Muscle of leg (tissue), 11 donors: ENCODE results near the gene APP. TPM values are rescaled to one million over a fixed set of nuclear protein-coding genes. Genes with fewer than 3 reads are reported as not detected.

Experiments used
- DNase-seq: peaks from one replicate; pipeline ENCODE4 v3.0.0; 2013
- H3K27ac ChIP-seq: one replicate; pipeline ENCODE4 v1.5.1; 2013; ENCODE audit warnings: mild to moderate bottlenecking, low read length, control low read depth
- H3K27me3 ChIP-seq: one replicate; pipeline ENCODE4 v1.6.1; 2013; ENCODE audit warnings: low read length; ENCODE audit not compliant: control insufficient read depth, insufficient read depth
- H3K36me3 ChIP-seq: one replicate; pipeline ENCODE4 v1.6.1; 2013; ENCODE audit warnings: low read length; ENCODE audit not compliant: control insufficient read depth, insufficient read depth
- H3K4me1 ChIP-seq: one replicate; pipeline ENCODE4 v1.6.1; 2013; ENCODE audit warnings: low read length; ENCODE audit not compliant: control insufficient read depth, insufficient read depth
- H3K4me3 ChIP-seq: one replicate; pipeline ENCODE4 v1.5.1; 2013; ENCODE audit warnings: low read length, control low read depth
- H3K9me3 ChIP-seq: replicated peaks from 2 replicates; pipeline ENCODE4 v1.6.1; 2013; ENCODE audit warnings: low read depth, low read length; ENCODE audit not compliant: control insufficient read depth
- WGBS: methylation state at CpG from one replicate; pipeline ENCODE4 v1.1.5; 2013; ENCODE audit warnings: missing lambda C conversion rate; ENCODE audit not compliant: insufficient coverage; 5-methylcytosine and 5-hydroxymethylcytosine counted together
- polyA plus RNA-seq, 8 donors: library from polyadenylated mRNA; unstranded; fragments of 120-200 nt; gene quantifications; one replicate each; pipeline versions ENCODE4 v1.2.1 to v1.2.3, GENCODE V29; 2013; ENCODE audit warnings: inconsistent platforms in 1 of 8, low replicate concordance in 1 of 8; ENCODE audit not compliant: insufficient read length in 8 of 8, insufficient read depth in 1 of 8
- total RNA-seq: library from RNA; stranded (reverse); fragments of 120-200 nt; gene quantifications from one replicate; pipeline ENCODE4 v1.2.4, GENCODE V29; 2013

The APP gene
- total and polyA plus RNA-seq, 9 donors, result 154 to 476 (median 322) TPM

DNA sequence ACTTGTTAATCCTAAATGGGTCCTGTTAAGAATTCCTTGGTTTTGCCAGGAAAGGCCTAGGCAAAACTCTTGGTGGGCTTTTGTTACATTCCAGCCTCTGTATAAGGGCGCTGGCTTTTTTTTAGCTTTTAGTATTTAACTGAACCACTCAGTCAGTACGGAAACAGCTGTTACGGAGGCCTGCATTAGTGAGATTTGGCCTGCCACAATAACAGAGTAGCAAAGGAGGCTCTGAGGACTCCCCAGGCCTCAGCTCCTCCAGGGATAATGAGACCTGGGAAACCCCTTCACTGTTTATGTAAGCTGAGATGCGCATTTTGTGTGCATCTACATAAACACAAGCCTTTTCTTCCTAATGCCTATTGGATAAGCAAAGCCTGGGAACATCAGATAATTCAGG, 210.2 kb downstream of the APP start:
- no peaks in the 10 kb centered on the region for H3K27me3 ChIP-seq
- H3K4me1 ChIP-seq, result peaks cover 7% of the 10 kb centered on the region
- H3K27ac ChIP-seq, result no peak overlapping the region
- peak; percentile 40 for DNase-seq
- H3K4me3 ChIP-seq, result no peak overlapping the region
- H3K36me3 ChIP-seq, result peaks cover 9% of the 10 kb centered on the region
- no CpG with 5 or more reads among the region's 4 CpGs for WGBS
- no peaks in the 10 kb centered on the region for H3K9me3 ChIP-seq

DNA sequence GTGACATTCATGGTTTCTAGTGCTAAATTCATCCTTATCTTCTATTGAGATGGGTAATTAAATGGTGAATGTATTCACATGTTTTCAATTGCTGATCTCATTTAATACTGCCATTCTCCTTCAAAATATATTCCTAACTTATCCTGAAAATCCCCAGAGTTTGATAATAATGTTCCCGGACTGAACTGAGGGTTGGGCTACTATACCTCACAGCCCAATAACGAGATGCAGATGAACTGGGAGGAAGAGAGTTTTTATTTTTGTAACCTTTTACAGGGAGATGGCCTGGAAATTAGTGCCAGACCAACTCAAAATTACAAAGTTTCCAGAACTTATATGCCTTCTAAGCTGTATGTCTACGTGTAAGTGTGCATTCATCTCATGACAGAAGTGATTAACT, 210.8 kb downstream of the APP start:
- peaks cover 11% of the 10 kb centered on the region for H3K36me3 ChIP-seq

DNA sequence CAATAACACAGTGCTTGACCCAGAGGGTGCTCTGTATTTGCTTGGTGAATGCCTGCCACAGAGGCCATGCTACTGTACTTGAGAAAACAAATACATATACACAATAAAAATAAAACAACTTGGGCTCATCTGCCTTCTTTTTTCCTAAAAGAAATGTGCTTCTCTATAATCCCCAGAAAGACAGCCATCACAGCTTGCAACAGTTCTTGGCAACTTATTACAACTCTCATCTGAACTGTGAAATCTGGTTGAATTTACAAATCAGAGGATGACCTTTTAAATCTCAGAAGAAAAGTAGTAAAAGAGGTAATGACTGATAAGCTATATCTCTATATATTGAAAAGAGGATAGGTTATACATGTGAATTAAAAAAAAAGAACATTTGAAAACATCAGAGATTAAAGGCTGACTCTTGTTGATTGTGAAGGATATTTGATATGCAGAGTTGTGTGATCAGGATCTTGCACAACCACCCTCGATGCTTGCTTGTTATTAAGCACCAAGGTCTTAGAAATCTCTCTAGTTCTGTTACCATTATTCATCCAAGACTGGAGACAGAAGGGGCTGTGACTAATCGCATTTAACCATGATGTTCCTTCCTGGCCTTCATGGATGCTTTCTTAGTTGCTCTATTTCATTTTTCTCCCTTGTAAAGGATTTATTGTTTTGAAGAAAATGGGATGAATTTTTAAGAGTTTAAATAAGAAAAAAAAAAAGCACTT, 213.4 kb downstream of the APP start:
- no peak for DNase-seq
- peaks cover 11% of the 10 kb centered on the region for H3K36me3 ChIP-seq
- no peaks in the 10 kb centered on the region for H3K27me3 ChIP-seq
- H3K4me3 ChIP-seq, result no peak overlapping the region
- H3K9me3 ChIP-seq, result no peaks in the 10 kb centered on the region
- H3K27ac ChIP-seq, result no peak overlapping the region
- no CpG with 5 or more reads among the region's 2 CpGs for WGBS
- H3K4me1 ChIP-seq, result peaks cover 7% of the 10 kb centered on the region

More for the DNA sequence above, 210.8 kb downstream of the APP start:
- peak; percentile 27 for DNase-seq
- no peaks in the 10 kb centered on the region for H3K27me3 ChIP-seq
- H3K4me3 ChIP-seq, result no peak overlapping the region
- no peak overlapping the region for H3K27ac ChIP-seq
- H3K4me1 ChIP-seq, result peaks cover 7% of the 10 kb centered on the region
- H3K9me3 ChIP-seq, result no peaks in the 10 kb centered on the region
- WGBS, result no CpG with 5 or more reads among the region's 3 CpGs

DNA sequence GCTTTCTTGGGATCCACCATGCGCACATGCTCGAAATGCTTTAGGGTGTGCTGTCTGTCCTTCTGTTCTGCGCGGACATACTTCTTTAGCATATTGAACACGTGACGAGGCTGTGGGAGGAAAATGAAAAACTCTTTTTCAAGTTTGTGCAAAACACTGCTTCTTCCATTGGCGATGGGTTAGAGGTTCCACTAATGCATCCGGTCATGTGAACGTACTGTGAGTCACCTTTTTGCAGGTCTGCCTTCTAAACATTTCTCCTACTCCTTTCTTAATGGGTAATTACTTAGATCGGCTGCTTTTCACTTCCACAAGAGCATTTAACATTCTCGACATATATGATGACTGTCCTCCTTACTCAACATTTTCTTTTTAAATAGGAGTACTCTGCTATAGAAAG, 214.9 kb downstream of the APP start:
- H3K9me3 ChIP-seq, result no peaks in the 10 kb centered on the region
- peaks cover 13% of the 10 kb centered on the region for H3K36me3 ChIP-seq
- no peak overlapping the region for H3K27ac ChIP-seq
- peaks cover 5% of the 10 kb centered on the region for H3K4me1 ChIP-seq
- no peak for DNase-seq
- H3K27me3 ChIP-seq, result no peaks in the 10 kb centered on the region
- whole genome bisulfite sequencing, result 95% methylated on average over 8 of the region's 11 CpGs
- no peak overlapping the region for H3K4me3 ChIP-seq

DNA sequence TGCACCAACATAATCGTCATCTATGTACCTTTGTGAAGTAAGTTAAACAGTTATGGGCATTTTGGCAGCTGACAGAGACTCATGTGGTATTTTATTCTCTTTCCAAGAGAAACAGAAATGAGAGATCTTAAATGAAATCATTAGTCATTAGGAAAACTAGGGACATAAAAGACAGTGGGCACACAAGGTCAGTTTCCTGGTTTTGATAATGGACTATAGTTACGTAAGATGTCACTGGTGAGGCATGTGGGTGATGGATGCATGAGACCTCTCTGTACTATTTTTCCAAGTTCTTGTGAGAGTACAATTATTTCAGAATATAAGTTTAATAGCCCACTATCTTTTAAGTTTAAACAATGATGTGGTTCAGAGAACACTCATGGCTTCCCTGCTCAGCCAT, 216.9 kb downstream of the APP start:
- no CpG with 5 or more reads among the region's 2 CpGs for WGBS
- no peaks in the 10 kb centered on the region for H3K9me3 ChIP-seq
- no peak overlapping the region for H3K4me3 ChIP-seq
- no peaks in the 10 kb centered on the region for H3K27me3 ChIP-seq
- no peak for DNase-seq
- no peak overlapping the region for H3K27ac ChIP-seq
- no peaks in the 10 kb centered on the region for H3K4me1 ChIP-seq
- H3K36me3 ChIP-seq, result peaks cover 13% of the 10 kb centered on the region

DNA sequence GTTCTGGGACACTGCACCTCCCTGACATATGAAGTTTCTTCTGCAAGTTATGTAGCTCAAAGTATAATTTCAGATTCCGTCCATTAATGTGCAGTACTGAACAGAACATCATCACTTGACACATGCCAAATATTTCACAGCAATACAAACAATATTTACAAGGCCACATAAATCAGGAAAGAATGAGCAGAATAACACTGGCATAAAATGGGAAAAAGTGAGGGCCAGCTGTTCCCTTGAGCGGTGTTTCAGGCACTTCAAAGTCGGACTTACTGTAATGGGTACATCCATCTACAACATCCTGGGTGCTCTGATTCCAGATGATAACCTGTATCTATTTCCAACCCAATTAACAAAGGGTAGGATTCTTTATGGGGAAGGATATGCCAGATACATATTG, 217.4 kb downstream of the APP start:
- WGBS, result no CpG with 5 or more reads among the region's 3 CpGs
- Histone ChIP-seq H3K4me1 (no peaks in the 10 kb centered on the region), H3K9me3 (no peaks in the 10 kb centered on the region), H3K27me3 (no peaks in the 10 kb centered on the region), H3K36me3 (peaks cover 13% of the 10 kb centered on the region), H3K27ac (no peak overlapping the region), H3K4me3 (no peak overlapping the region)
- no peak for DNase-seq

DNA sequence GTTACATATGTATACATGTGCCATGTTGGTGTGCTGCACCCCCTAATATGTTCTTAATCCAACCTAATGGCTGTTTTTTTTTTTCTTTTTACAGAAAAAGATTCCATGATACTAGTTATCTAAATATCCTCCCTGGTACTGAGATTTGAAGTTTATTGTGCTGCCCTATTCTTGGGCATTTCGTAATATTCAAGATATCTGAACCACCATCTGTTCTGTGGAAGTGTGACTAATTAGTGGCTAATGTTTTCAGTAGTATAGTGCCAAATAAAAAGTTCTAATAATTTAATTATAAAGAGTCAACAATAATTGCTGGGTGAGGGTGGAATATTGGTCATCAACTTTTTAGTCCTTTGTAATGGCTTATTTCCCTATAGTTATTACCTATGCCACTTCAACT, 218.3 kb downstream of the APP start:
- no peak for DNase-seq
- Histone ChIP-seq H3K4me1 (no peaks in the 10 kb centered on the region), H3K9me3 (no peaks in the 10 kb centered on the region), H3K4me3 (no peak overlapping the region), H3K27me3 (no peaks in the 10 kb centered on the region), H3K36me3 (peaks cover 13% of the 10 kb centered on the region), H3K27ac (no peak overlapping the region)
- WGBS, result no CpG with 5 or more reads among the region's 1 CpG

DNA sequence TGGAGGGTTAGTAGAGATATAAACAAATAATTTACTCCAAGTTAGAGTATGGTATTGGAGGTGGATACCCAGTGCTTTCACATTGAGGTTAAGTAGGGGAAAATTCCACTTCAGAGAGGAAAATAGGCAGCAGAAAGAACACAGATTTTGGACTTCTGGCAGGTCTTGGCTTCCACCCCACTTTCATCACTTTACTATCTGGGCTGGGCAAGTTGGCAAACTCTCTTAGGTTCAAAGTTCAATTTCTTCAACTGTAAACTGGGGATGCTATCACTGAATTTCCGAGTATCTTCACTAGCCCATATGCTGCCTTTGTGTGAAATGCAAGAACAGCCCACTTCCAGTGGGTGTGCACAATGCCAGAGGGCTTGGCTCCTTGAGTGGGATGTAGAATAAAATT, 220.9 kb downstream of the APP start:
- H3K9me3 ChIP-seq, result peaks cover 5% of the 10 kb centered on the region
- WGBS, result no CpG with 5 or more reads among the region's 1 CpG
- DNase-seq, result no peak
- peaks cover 4% of the 10 kb centered on the region for H3K36me3 ChIP-seq
- no peaks in the 10 kb centered on the region for H3K4me1 ChIP-seq
- H3K27me3 ChIP-seq, result no peaks in the 10 kb centered on the region
- no peak overlapping the region for H3K4me3 ChIP-seq
- H3K27ac ChIP-seq, result no peak overlapping the region

DNA sequence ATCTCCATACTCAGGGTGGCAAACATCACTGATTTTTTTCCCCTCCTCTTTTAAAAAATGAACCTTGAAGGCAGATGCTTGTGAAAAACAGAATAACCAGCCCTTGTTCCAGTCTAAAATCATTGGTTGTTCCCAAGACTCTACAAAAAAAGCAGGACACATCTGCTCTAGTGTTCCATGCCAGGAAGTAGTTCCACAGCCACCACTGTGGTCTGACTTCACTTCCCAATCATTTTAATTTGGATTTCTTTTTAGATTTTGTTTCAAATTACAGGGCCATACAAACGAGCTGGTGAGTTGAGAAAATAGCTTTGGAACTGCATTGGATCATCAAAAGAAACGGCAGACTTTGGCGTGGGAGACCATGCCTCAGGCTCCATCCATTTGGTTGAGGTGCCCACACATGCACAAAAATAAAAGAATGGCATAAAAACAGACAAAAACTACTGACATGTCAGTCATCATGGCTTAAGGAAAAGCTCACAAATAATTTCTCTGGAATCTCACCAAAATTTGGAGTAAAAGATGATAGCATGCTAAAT, 225.8 kb downstream of the APP start:
- Histone ChIP-seq H3K27me3 (no peaks in the 10 kb centered on the region), H3K4me3 (no peak overlapping the region), H3K36me3 (no peaks in the 10 kb centered on the region), H3K27ac (no peak overlapping the region), H3K9me3 (peaks cover 5% of the 10 kb centered on the region), H3K4me1 (no peaks in the 10 kb centered on the region)
- peak; percentile 30 for DNase-seq
- WGBS, result no CpG with 5 or more reads among the region's 3 CpGs

DNA sequence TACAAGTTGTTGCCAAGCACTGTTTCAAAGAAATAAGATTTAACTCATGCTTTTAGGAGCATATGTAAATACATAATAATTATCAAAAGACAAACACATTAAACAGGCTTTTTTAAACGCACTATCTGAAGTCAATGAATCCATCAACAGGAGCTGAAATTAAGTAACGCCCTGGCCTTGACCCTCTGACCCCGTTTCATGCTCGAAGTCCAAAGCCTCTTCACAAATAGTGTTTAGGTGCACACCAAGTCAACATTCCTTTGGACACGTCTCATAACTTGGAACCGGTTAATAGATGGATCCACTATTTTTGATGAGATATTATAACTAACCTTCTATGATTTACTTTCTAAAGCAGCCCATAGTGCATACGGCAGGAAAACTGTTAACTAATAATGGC, 226.5 kb downstream of the APP start:
- Histone ChIP-seq H3K4me1 (no peaks in the 10 kb centered on the region), H3K4me3 (no peak overlapping the region), H3K27ac (no peak overlapping the region), H3K27me3 (no peaks in the 10 kb centered on the region), H3K36me3 (no peaks in the 10 kb centered on the region), H3K9me3 (peaks cover 5% of the 10 kb centered on the region)
- 83% methylated on average over 1 of the region's 7 CpGs for WGBS
- DNase-seq, result no peak
